Esophagus squamous epithelium (tissue), 5 donors: ENCODE data around the gene TEX101. TPM values are rescaled to one million over a fixed set of nuclear protein-coding genes. Genes with fewer than 3 reads are reported as not detected.

Experiments
- DNase-seq: peaks from one replicate; lab custom pipeline; 2025; lab: John Stamatoyannopoulos, UW
- H3K27ac ChIP-seq, 4 donors: fragments of 200-600 bp; sonication (generic); one replicate each; pipeline ENCODE4 v1.5.1; 2016 to 2019; ENCODE audit warnings: mild to moderate bottlenecking in 1 of 4
- H3K27me3 ChIP-seq, 4 donors: fragments of 200-600 bp; sonication (generic); 1 replicate in 3 of 4; 2 replicates in 1 of 4; pipeline versions ENCODE4 v1.5.1 to v1.6.0; 2017 to 2021; ENCODE audit warnings: antibody characterized with exemption in 1 of 4
- H3K36me3 ChIP-seq, 3 donors: fragments of 200-600 bp; sonication (generic); one replicate each; pipeline ENCODE4 v1.5.1; 2016 to 2019
- H3K4me1 ChIP-seq, 3 donors: fragments of 200-600 bp; sonication (generic); one replicate each; pipeline ENCODE4 v1.5.1; 2017 to 2019
- H3K4me3 ChIP-seq, 4 donors: fragments of 200-600 bp; sonication (generic); 1 replicate in 3 of 4; 2 replicates in 1 of 4; pipeline ENCODE4 v1.5.1; 2016 to 2019; ENCODE audit warnings: mild to moderate bottlenecking in 2 of 4, moderate library complexity in 1 of 4
- H3K9me3 ChIP-seq, 3 donors: fragments of 200-600 bp; sonication (generic); one replicate each; pipeline ENCODE4 v1.5.1; 2016 to 2019
- CTCF ChIP-seq, 6 experiments: fragments of 450-650 bp in 4 of 6; fragments of 200-600 bp in 2 of 6; sonication (generic) in 2 of 6; IDR thresholded peaks; one replicate each; pipeline ENCODE4 v1.5.1; 2016 to 2019; ENCODE audit warnings: antibody characterized with exemption in 6 of 6, mild to moderate bottlenecking in 4 of 6, moderate library complexity in 4 of 6
- POLR2A ChIP-seq, 4 donors: fragments of 450-650 bp; IDR thresholded peaks; one replicate each; pipeline ENCODE4 v1.6.1; 2017; ENCODE audit warnings: antibody characterized with exemption in 4 of 4, mild to moderate bottlenecking in 4 of 4, moderate library complexity in 3 of 4
- WGBS, 2 donors: methylation state at CpG; one replicate each; pipeline ENCODE4 v1.1.5; 2018; 5-methylcytosine and 5-hydroxymethylcytosine counted together
- intact Hi-C: fragments of 100-400 bp; cut with DNase I; formaldehyde crosslinking; loops from one replicate; pipeline ENCODE4 v1.15.0; 2022
- total RNA-seq, 4 donors: library from RNA; depleted of rRNA; stranded (reverse); fragments of >200 nt; gene quantifications; one replicate each; pipeline ENCODE4 v1.1.0, GENCODE V29; 2016
- donor health status: DM: yes; HTN: yes; CAD: no.

TEX101 gene
- total RNA-seq, 4 donors from 2014 or later: 0.53 to 3.4 TPM; not detected in 2

GRCh38 chr19:43464134-43464775, 49.6 kb downstream of the TEX101 start:
- H3K4me1 ChIP-seq: peaks cover 17 to 70% (median 36%) of the 10 kb centered on the region in 3 donors
- peak overlapping the region; percentile 90 to 96 (median 92) for H3K27ac ChIP-seq
- peaks cover 0 to 27% (median 5%) of the 10 kb centered on the region in 3 donors for H3K36me3 ChIP-seq
- H3K27me3 ChIP-seq: no peaks in the 10 kb centered on the region
- no peaks in the 10 kb centered on the region for H3K9me3 ChIP-seq
- no peak for TF ChIP-seq CTCF (IDR thresholded peaks at IDR 0.05)
- TF ChIP-seq POLR2A (IDR thresholded peaks at IDR 0.05): peak in 2 of 4 donors; percentile 32 to 47
- DNase-seq: peak; percentile 63
- intact Hi-C loops: no loop called here
- H3K4me3 ChIP-seq: peak overlapping the region; percentile 54 to 68 (median 66)
- 16 to 31% methylated on average over 19 to 20 of the region's 33 CpGs for WGBS, 2 donors

GRCh38 chr19:43465468-43466120, 50.9 kb downstream of the TEX101 start, which contains the start of gene LYPD3:
Gene LYPD3 (minus strand): TSS chr19:43465608. CDS start chr19:43465571, 37 bp downstream.
- 13 to 28% methylated on average over 5 to 6 of the region's 24 CpGs for WGBS, 2 donors
- intact Hi-C loops: no loop called here
- Histone ChIP-seq H3K9me3 (no peaks in the 10 kb centered on the region), H3K27me3 (no peaks in the 10 kb centered on the region), H3K36me3 (peaks cover 0 to 24% (median 5%) of the 10 kb centered on the region in 3 donors), H3K4me1 (peaks cover 17 to 83% (median 38%) of the 10 kb centered on the region in 3 donors), H3K4me3 (peak within 1 kb of the TSS; percentile 54 to 68 (median 66)), H3K27ac (peak within 1 kb of the TSS; percentile 90 to 96 (median 92))
- DNase-seq: no peak
- TF ChIP-seq POLR2A (IDR thresholded peaks at IDR 0.05): peak in 3 of 4 donors; percentile 80 to 87 (median 84)
- no peak for TF ChIP-seq CTCF (IDR thresholded peaks at IDR 0.05)

- 96 to 100% methylated on average over 1 of the region's 1 CpG for WGBS, 2 donors
- DNase-seq: no peak
- Histone ChIP-seq H3K27me3 (no peaks in the 10 kb centered on the region), H3K27ac (peak overlapping the region in 3 of 4 donors; percentile 90 to 93 (median 92)), H3K4me3 (no peak overlapping the region), H3K36me3 (peaks cover 0 to 12% (median 0%) of the 10 kb centered on the region in 3 donors), H3K9me3 (no peaks in the 10 kb centered on the region), H3K4me1 (peaks cover 17 to 92% (median 42%) of the 10 kb centered on the region in 3 donors)
- TF ChIP-seq CTCF (IDR thresholded peaks at IDR 0.05): no peak
- intact Hi-C loops: no loop called here
These were observed 52.1 kb downstream of the TEX101 start for GRCh38 chr19:43466793-43467192.

- peaks cover 0 to 7% (median 0%) of the 10 kb centered on the region in 3 donors for H3K36me3 ChIP-seq
- no peak for DNase-seq
- intact Hi-C loops: no loop called here
- TF ChIP-seq POLR2A (IDR thresholded peaks at IDR 0.05) (no peak), CTCF (IDR thresholded peaks at IDR 0.05) (no peak)
- H3K4me3 ChIP-seq: no peak overlapping the region
- H3K4me1 ChIP-seq: peaks cover 17 to 92% (median 42%) of the 10 kb centered on the region in 3 donors
- 57 to 74% methylated on average over 6 of the region's 6 CpGs for WGBS, 2 donors
- no peaks in the 10 kb centered on the region for H3K9me3 ChIP-seq
- H3K27ac ChIP-seq: peak overlapping the region; percentile 78 to 92 (median 88)
- H3K27me3 ChIP-seq: no peaks in the 10 kb centered on the region
These were observed 52.6 kb downstream of the TEX101 start for GRCh38 chr19:43467276-43467675.

- no peaks in the 10 kb centered on the region for H3K27me3 ChIP-seq
- no peak overlapping the region for H3K4me3 ChIP-seq
- intact Hi-C loops: no loop called here
- peak overlapping the region; percentile 78 to 92 (median 88) for H3K27ac ChIP-seq
- TF ChIP-seq POLR2A (IDR thresholded peaks at IDR 0.05): no peak
- no peak for TF ChIP-seq CTCF (IDR thresholded peaks at IDR 0.05)
- no peak for DNase-seq
- peaks cover 17 to 92% (median 42%) of the 10 kb centered on the region in 3 donors for H3K4me1 ChIP-seq
- WGBS, 2 donors: 63 to 67% methylated on average over 4 of the region's 4 CpGs
- H3K36me3 ChIP-seq: peaks cover 0 to 3% (median 0%) of the 10 kb centered on the region in 3 donors
- no peaks in the 10 kb centered on the region for H3K9me3 ChIP-seq
These were observed 53.0 kb downstream of the TEX101 start for GRCh38 chr19:43467730-43468129.
